Esophagus muscularis mucosa (tissue), 4 donors: Measurements from ENCODE around the gene RPS6KA5.

Source experiments
- CTCF ChIP-seq, 3 experiments: fragments of 200-600 bp in 2 of 3; fragments of 450-650 bp in 1 of 3; sonication (generic) in 2 of 3; IDR thresholded peaks; one replicate each; pipeline ENCODE4 v1.5.1; 2017 to 2019; ENCODE audit warnings: antibody characterized with exemption in 3 of 3, mild to moderate bottlenecking in 2 of 3, moderate library complexity in 1 of 3
- EP300 ChIP-seq: sonication (generic); formaldehyde crosslinking; IDR thresholded peaks from one replicate; pipeline ENCODE4 v1.6.1; 2017; ENCODE audit warnings: antibody characterized with exemption
- POLR2A ChIP-seq: fragments of 450-650 bp; IDR thresholded peaks from one replicate; pipeline ENCODE4 v1.6.1; 2017; ENCODE audit warnings: antibody characterized with exemption, moderate library complexity, mild to moderate bottlenecking, low read depth
- POLR2AphosphoS5 ChIP-seq, 2 donors: sonication (generic); formaldehyde crosslinking; IDR thresholded peaks; one replicate each; pipeline ENCODE4 v1.6.1; 2017; ENCODE audit warnings: antibody characterized with exemption in 2 of 2

- TF ChIP-seq CTCF (IDR thresholded peaks at IDR 0.05) (no peak), POLR2A (no peak), POLR2AphosphoS5 (IDR thresholded peaks at IDR 0.05) (no peak), EP300 (no peak)
Observed at GRCh38 chr14:91048265-91048664, 12.2 kb downstream of the RPS6KA5 start.
